HG03460 (cell line): ENCODE measurements around the gene OPCML.

ENCODE experiments used
- ATAC-seq: cut with Tn5 transposase; IDR thresholded peaks from one replicate; pipeline ENCODE4 v1.9.1; 2021; ENCODE audit not compliant: unreplicated experiment

Gene OPCML

DNA sequence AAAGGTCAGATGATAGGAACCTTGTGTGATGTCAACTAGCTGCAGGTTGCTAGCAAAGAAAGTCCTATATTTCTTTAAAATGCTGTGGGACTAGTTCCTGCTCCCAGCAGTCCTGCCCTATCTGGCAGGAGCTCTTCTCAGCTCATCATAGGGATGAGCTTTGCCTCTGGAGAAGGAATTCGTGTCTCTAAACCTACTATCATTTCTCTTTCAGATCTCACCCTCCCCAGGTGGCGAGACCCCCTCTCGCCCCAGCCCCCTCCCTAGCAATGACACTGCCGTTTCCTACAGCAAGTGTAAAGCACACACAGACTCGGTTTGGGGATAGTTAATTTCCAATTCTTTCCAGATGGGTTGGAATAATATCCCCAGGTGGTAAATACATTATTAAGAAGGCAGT, 533.3 kb downstream of the OPCML start:
- ATAC-seq, result no peak

DNA sequence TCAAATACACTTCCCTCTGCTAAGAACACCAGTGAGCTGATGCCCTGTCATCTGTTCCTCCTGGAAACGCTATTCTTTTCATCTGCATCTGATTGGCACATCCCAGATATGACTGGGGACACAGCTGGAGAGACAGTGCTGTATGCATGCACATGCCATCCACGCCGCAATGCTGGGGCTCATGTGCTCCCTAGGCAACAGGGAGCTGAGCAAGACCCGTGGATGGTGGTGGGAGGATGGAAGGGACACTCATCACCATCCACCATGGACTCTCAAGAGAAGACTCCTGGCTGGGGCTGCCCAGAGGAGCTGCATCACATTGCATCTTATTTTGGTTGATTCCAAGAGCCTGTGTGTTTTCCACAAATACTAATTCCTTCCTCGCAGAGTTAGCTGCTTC, 534.9 kb downstream of the OPCML start:
- no peak for ATAC-seq

DNA sequence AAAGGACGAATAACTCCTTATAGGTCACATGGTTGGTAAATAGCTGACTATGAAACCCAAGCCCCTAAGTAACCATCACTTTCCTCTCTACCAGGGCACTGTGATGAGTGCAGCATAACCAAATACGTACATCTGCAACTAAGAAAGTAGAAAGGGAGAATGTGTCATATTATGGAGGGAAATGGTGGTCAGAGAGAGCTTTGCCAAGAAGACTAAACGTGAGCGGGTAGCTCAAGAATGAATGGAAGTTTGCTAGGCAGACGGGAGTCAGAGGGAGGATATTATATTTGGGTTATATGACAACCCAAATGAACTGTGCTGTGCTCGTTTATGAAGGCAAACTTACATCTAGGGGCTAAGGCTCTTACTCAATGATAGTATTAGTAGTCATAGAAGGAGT, 537.3 kb downstream of the OPCML start:
- no peak for ATAC-seq

DNA sequence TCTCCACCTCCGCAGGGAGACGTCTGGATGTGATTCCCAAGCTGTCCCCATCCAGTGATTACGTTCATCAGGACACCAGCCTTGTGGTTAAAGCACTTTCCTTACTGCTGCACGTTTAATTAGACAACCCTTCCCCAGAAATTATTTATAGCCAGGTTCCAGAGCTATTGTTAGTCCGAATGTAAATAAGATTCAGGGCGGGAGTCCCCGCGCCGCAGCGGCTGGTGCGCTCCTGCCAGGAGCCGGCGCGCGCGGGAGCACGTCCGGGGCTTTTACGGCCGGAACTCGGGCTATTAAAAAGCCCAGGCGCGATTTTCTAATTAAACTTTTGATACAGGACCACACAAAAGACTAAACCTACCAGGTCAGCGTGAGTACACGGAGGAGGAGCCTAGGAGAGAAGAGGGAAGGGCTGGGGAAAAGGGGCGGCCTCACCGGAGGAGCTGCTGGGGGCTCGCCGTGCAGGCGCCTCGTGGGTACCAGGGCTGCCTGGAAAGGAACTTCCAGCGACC, 538.3 kb downstream of the OPCML start:
- no peak for ATAC-seq

DNA sequence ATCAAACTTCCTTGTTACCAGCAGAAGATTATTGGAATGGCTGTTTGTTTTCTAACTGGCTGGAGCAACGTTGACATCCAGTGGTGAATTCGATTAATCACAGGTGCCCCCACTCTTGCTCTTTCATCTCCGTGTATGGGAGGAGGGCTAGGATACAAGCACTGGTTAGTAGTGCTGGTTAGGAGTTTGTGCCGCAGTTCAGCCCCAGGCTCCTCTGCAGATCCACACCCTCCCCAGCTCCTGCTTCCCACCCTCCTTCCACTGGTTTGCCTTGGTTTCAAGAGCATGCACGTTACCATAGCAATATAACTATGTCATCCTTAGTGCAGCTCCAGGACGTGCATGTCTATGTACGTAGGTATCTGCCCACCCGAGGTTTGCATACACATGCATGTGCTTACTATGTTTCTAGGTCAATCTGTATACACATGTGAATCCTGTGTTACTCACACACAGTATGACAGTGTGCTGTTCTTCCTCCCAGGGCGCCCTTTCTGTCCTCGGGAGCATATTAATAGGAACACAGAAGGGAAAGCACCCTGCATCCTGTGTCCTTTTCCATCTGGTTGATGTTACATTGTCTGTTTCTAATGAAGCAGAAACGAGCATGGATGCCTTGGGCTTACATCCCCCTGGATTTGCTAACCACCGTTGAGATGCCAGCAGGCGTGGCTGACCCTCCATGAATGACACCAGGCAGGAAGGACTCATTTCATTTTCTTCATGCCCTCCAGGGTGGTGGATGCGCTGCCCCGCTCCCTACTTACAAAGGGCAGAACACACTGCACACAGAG, 539.3 kb downstream of the OPCML start:
- ATAC-seq, result no peak

DNA sequence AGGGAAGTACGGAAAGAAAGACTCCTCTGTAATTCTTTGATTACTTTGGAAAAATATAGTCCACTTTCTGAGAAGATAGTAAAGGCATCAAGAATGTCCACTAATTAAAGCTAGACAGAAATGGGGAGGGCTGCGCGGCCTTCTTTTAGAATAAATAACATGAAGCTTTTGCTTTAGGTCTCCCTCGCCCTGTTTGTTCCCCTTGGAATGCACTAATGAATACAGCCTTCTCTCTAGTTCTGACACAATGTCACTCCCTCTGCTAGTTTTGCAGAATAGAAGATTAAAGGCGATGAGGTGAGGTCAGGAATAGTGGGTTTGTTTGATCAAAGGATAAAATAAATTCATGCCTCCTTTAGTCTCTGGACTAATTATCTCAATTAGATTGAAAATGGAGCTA, 543.9 kb downstream of the OPCML start:
- no peak for ATAC-seq

DNA sequence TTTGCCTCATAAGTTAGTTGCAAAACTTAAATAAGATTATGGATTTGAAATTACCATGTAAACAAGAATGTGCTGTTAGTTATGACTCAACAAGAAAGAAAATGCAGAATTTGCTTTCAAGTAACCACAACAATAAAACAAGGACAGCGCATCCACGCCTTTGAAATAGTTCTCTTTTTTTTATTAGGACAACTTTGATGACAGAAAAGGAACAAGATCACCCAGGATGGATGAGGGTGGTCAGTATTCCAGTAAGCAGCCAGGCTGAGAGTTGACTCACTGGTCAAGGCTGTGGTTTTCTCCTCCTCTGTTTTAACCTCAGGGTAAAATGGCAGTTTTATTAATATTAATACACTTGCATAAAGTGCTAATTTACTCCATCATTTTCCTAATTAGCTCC, 544.4 kb downstream of the OPCML start:
- no peak for ATAC-seq

DNA sequence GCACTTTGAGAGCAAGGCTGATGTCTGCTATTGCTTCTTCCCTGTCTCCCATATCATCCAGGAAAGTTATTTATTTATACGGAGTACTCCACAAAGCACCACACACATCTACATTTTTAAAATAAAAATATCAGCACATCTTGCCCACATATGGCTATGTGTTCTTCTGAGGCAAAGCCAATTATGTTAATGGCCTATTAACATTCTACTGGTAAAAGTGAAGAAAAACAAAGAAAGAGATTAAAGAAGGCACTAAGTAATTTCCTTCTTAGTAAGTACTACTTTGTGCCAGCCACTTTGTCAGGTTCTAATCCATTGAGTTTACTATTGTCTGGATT, 548.7 kb downstream of the OPCML start:
- ATAC-seq, result no peak

DNA sequence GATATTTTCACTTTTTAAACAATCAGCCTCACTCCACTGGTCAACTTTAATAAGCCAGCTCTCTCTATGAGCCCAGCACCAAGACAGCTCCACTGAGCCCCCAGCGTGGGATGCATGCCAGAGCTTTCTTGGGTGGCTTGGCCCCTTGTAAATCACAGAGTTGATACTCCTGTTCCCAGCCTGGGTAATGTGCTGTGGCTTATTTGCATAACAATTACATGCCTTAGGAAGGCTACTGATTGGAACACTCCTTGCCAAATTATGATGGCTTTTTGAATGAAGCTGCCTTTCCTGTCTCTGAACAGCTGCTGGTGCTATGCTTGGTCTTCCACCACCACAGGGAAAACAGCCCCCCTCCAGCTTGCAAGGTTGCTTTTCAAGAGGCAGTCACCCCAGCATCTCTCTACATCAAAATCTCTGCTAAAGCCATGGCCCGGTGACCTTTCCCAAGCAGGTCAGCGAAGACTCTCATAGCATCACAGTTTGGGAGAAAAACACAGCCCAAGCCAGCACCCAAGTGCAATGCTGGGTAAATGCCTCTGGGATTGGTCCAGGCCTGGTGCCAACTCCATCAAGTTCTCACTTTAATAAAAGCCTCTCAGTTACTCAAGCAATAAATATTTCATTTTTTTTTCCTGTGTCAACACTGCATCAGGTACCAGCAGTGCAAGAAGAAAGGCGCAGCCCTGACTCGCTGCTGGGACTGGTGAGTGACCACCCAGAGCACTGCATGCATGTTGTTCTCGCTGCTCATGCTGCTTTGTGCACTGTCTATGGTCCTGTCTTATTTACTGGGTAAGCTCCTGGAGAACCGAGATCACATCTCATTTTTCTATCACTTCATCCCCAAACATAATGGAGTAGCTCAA, 549.3 kb downstream of the OPCML start:
- ATAC-seq, result no peak

DNA sequence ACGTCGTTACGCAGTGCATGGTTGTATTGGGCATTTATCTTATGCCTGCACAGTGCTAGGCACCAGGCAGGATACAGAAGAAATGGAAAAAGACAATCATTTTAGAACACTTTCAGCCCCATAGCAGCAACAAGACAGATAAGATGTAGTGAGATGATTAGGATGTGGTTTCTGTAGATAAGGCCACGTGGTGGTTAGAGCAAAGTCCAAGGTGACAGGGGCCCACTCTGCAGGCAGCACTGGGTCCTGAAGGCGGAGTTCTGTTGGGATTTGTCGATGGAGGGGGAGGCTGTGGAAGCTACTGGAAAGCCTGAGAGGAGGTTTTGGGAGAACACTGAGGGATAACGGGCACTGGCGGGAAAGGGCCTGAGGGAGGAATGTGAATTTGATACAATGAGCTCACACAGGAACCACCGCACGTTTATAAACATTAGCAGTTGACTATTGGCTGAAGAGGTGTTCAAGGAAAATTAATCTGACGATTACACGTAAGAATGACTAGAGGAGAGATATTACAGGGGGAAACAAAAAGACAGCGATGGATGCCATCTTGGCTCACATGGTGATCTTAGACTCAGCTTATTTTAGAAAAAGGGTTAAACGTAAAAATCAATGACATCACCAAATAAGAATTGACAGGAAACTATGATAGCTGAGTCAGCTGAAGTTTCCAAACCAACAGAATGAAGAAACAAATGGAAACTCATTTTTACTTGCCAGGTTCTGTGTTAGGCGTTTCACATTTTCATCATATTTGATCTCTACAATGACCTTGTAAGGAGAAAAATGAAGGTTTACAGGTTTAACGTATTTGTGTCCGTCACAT, 551.0 kb downstream of the OPCML start:
- no peak for ATAC-seq

DNA sequence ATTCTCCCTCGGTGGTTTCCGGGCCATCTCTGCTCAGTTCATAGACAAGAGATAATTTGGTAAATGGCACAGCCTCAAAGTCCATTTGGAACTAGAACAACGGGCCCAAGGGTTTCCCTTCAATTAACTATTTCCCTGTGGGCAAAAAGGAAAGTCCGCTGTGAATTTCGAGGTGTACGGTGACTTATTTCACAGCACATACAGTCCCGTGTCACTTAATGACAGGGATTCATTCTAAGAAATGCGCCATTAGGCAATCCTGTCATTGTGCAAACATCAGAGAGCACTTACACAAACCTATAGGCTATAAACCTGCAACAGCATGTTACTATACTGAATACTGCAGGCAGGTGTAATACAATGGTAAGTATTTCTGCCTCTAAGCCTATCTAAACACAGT, 551.6 kb downstream of the OPCML start:
- no peak for ATAC-seq

DNA sequence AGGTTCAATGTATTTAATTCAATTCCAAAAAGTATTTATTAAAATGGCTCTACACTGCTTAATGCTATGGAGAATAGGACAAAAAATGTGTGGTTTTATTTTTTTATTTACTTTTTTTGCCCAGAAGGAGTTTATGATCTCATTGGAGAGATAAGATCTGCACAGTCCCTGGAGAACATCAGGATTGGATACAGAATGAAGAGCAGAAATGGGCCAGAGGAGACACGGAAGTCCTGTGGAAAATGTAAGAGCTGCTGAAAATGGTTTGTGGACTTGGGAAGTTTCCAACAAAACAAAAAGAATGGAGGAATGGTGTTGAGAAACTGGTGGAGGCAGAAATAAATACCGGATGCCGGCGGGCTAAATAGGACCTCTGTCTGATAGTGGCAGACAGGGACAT, 554.6 kb downstream of the OPCML start:
- no peak for ATAC-seq

DNA sequence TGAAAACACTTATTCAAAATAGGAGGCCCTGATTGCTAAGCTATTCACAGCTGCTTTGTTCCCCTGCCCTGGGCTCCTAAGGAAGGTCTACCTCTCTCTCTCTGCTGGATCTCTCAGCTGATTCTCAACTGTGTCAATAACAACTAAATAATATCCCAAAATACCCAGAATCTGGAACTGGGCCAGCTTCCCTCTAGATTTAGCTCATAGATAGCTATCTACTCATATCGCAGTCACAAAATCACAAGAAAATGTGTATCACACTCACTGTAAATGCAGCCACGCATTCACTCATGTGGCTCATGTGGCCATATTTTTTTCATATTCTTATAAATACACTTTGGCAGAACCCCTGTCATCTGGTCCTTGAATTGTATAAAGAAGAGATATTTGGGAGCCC, 555.1 kb downstream of the OPCML start:
- no peak for ATAC-seq

DNA sequence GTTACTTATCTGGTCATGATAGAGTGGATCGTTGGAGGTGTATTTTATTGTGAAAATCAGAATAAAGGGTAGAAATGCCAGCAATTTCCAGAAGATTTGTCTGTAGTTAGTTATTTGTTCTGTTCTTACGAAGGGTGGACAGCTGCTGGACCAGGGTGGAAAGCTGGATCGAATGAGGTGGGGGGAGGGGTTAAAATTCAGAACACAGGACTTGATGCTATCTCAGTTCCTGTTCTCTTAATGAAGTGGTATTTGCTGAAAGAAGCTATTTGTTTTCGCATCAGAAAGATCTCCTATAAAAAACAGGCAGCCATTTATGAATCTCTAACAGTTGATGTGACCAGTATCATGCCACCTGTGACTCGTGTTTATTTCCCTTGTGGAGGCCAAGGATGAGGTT, 556.2 kb downstream of the OPCML start:
- ATAC-seq, result no peak

DNA sequence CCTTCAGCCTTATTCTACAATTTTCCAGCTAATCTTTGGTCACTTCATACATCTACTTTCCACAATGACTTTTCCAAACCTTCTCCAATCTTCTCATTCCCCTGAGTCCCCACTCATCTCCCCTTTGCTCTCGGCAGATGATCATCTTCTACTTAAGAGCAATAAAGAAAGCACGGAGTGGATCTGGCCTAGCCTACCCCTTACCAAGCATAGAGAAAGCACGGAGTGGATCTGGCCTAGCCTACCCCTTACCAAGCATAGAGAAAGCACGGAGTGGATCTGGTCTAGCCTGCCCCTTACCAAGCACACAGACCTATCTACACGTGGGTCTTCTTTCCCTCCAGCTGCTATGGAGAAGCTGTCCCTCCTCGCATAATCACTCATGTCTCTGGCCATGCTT, 558.6 kb downstream of the OPCML start:
- ATAC-seq, result no peak

DNA sequence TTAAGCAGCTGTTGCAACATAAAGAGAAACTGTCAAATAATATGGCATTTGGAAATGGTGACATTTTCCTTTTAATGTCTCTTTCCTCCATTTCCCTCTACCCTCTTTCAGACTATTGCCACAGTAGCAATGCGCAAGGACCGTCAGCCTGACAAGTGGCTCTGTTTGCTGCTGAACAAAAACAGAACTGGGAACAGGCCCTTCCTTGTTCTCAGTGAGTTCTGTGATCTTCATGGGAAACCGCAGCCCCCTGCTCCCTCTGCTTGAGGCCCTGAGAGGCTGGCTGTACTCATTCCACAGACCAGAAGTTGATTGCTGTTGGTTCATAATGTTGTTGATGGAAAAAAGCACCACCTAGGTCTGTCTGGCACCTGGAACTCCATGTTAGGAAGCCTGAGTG, 559.7 kb downstream of the OPCML start:
- no peak for ATAC-seq

DNA sequence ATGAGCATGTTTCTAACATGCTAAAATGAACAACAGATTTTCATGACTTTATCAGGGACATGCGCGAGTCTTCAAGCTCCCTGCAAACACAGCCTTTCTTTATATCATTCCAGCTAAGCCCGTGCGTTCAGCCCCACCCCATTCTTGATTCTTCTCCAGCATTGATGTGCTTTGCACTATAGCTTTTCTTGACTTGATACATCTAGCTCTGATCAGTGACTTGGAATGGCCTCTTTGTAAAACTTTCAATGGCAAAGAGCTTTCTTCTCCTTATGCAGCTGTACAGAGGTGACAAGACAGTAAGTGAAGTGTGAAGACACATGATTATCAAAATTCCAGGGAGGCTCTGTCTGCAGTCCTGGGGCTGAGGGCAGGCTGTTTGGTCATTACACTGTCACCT, 561.0 kb downstream of the OPCML start:
- no peak for ATAC-seq

DNA sequence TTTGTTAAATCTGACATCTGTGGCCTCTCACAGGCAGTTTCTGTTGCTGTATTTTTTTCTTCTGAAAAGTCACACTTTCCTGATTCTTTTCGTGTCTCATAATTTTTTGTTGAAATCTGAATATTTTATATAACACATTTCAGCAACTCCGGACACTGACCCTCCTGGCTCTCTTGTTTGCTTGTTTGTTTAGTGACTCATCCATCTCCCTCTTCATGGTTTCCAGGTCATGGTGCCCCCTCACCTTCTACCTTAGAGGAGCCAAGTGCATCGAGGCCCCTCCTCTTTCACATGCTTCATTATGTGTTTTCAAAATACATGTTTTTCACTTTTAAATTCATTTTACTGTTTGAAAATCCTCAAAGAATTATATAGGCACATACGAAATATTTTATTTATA, 562.4 kb downstream of the OPCML start:
- ATAC-seq, result no peak

DNA sequence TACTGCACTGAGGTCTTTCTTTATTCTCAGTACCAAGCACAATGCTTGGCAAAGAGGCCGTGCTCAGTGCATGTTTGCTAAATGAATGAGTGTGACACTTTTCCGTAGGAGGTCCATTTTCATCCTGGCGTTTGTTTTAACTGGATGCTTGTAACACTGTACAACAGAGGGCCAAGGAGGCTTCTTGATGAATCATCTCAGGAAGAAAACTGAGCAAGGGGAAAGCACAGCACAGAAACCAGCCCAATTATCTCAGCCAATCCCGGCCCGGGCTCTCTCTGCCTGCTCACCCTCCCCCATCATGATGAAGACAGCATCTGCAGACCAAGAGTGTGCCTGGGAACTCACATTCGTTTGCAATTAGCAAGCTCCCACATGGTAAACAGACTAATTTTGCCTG, 570.3 kb downstream of the OPCML start:
- ATAC-seq, result no peak

DNA sequence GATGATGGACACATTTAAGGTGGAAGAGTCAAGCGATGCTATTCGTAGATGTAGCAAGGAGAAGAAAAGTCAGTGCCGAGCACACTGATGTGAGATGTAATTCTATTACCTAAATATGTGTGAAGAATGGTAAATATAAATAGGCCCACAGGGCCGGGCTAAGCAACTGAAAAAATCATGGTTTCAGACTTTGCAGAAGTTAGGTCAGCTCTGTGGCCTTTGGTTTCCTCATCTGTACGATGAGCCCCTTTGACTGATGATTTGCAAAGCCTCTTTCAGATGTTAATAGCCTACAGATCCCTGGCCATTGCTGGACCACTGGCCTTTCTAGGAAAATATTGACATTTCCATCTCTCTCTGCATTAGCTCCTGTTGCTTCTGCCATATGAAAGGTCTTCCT, 570.8 kb downstream of the OPCML start:
- ATAC-seq, result no peak

DNA sequence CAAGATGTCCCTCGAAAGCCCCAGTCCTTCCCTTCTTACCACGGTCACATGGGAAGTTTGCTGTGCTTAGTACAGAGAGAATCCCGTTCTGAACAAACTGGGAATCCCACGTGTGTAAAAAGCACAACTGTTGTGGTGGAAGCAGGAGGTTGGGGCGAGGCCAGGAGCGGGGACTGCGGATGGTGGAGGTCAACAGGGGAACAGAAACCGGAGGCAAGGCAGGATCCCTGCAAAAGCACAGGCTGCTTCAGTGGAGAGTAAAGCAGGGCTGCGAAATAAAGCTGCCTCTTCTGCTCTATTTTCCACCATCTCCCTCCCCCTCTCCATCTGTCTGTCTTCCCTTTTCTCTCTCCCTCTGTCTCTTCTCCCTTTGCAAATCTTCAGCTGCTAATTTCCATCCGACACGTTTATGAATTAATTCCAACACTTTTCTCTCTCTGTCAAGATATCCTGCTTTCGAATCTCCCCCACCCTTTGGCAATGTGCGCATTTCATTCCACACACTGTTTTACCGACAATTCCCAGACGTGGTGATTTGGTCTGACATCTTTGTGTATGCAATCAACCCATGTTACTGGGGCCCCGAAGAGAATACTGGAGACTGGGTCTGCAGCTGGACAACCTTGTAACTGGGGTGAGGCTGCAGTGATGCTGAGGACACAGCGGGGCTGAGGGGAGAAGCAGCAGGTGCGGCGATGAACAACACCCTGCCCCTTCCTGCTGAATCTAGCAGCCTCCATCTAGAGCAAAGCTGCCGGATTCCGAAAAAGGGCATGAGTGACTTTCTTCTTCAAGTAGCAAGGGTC, 571.8 kb downstream of the OPCML start:
- ATAC-seq, result no peak
